Measurements from ENCODE around the gene EIF2AK3. TPM values are rescaled to one million over a fixed set of nuclear protein-coding genes. Genes with fewer than 3 reads are reported as not detected.

EIF2AK3 gene
- total RNA-seq, 1 donor from 2014 or later = 4.3 TPM

Other genes starting within 250 kb of the EIF2AK3 start
- gene FOXI3, start 174.8 kb downstream of the EIF2AK3 start, total RNA-seq = not detected
- 15.8 TPM for gene RPIA, start 64.2 kb upstream of the EIF2AK3 start, total RNA-seq

Measured in Right ventricle myocardium inferior (tissue), 1 donor.